ENCODE results near the gene THG1L. TPM values are rescaled to one million over a fixed set of nuclear protein-coding genes. Genes with fewer than 3 reads are reported as not detected.

The THG1L gene
- total and polyA plus RNA-seq, 2 donors from 2014 or later, result 9.8 to 11.7 TPM

DNA sequence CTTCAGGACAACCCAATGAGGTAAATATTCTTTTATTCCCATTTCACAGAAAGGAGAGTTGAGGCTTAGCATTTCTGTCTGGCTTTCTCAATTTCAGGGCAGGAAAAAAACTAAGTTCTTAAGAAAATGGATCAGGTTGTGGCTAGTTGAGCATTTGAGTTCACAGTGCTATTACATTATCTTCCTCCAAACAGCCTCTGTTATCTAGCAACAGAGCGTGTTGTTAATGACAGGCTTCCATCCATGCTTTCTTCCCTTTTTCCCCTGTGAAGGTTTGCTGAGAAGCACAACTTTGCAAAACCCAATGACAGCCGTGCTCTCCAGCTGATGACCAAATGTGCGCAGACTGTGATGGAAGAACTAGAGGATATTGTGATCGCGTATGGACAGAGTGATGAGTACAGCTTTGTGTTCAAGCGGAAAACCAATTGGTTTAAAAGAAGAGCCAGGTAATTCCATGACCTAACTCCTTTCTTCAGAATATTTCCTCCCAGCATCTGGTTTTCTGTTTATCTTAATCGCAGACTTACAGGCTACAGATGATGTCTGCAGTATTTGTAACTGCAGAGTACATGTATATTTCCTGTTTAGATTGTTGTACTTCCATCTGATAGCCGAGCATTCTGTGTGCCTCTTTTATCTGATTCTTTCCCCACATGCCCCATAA, 1.5 kb downstream of the THG1L start:
- no peak for TF ChIP-seq CTCF (IDR thresholded peaks at IDR 0.05; ENCODE audit: borderline replicate concordance, extremely low read depth, insufficient read depth)
- FAIRE-seq (no peak), DNase-seq (no peak)
- no peak overlapping the region for H3K27ac ChIP-seq (ENCODE audit: low read depth in 2 of 2, low read length in 2 of 2)
- no peak overlapping the region for H3K4me3 ChIP-seq (ENCODE audit: low read length in 3 of 3)
- no peak overlapping the region for H3K9ac ChIP-seq (ENCODE audit: low read length in 3 of 3)
- H3K27me3 ChIP-seq (ENCODE audit: control insufficient read depth, insufficient read depth, low read length), result no peaks in the 10 kb centered on the region
- peaks cover 3 to 4% (median 3%) of the 10 kb centered on the region in 3 donors for H3K4me1 ChIP-seq (ENCODE audit: control insufficient read depth in 2 of 3, insufficient read depth in 2 of 3, low read depth in 1 of 3, low read length in 3 of 3)
- intact Hi-C loops (cut with DNase I), result no loop called here
- no peaks in the 10 kb centered on the region for H3K9me3 ChIP-seq (ENCODE audit: control insufficient read depth in 2 of 3, insufficient read depth in 1 of 3, low read length in 3 of 3)
- H3K36me3 ChIP-seq (ENCODE audit: control insufficient read depth in 2 of 3, insufficient read depth in 3 of 3, low read length in 3 of 3), result peaks cover 0 to 4% (median 4%) of the 10 kb centered on the region in 3 donors

- Histone ChIP-seq H3K4me3 (ENCODE audit: low read length in 3 of 3) (no peak overlapping the region), H3K27me3 (ENCODE audit: control insufficient read depth, insufficient read depth, low read length) (no peaks in the 10 kb centered on the region), H3K4me1 (ENCODE audit: control insufficient read depth in 2 of 3, insufficient read depth in 2 of 3, low read depth in 1 of 3, low read length in 3 of 3) (peaks cover 3 to 4% (median 3%) of the 10 kb centered on the region in 3 donors), H3K27ac (ENCODE audit: low read depth in 2 of 2, low read length in 2 of 2) (no peak overlapping the region), H3K36me3 (ENCODE audit: control insufficient read depth in 2 of 3, insufficient read depth in 3 of 3, low read length in 3 of 3) (peaks cover 3 to 4% (median 4%) of the 10 kb centered on the region in 3 donors), H3K9ac (ENCODE audit: low read length in 3 of 3) (no peak overlapping the region), H3K9me3 (ENCODE audit: control insufficient read depth in 2 of 3, insufficient read depth in 1 of 3, low read length in 3 of 3) (no peaks in the 10 kb centered on the region)
- DNase-seq (no peak), FAIRE-seq (no peak)
- intact Hi-C loops (cut with DNase I), result no loop called here
- TF ChIP-seq CTCF (IDR thresholded peaks at IDR 0.05; ENCODE audit: borderline replicate concordance, extremely low read depth, insufficient read depth), result no peak
These were observed 3.2 kb downstream of the THG1L start for GRCh38 chr5:157734436-157734835.

DNA sequence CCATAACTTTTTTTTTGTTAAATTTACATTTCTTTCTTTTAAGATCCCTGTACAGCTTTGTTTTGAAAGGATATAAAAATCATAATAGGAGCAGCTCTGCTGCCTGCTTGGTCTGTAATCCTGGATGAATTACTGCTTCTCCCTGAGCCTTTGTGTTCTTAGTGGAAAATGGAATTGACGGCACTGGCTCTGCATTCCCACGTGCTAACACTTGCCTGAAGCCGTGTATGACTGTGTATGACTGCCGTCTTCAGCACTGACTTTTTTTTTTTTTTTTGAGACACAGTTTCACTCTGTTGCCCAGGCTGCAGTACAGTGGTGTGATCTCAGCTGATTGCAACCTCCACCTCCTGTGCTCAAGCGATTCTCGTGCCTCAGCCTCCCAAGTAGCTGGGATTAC, 4.8 kb downstream of the THG1L start:
- intact Hi-C loops (cut with DNase I), result no loop called here
- no peak for TF ChIP-seq CTCF (IDR thresholded peaks at IDR 0.05; ENCODE audit: borderline replicate concordance, extremely low read depth, insufficient read depth)
- Histone ChIP-seq H3K27me3 (ENCODE audit: control insufficient read depth, insufficient read depth, low read length) (no peaks in the 10 kb centered on the region), H3K27ac (ENCODE audit: low read depth in 2 of 2, low read length in 2 of 2) (no peak overlapping the region), H3K9me3 (ENCODE audit: control insufficient read depth in 2 of 3, insufficient read depth in 1 of 3, low read length in 3 of 3) (no peaks in the 10 kb centered on the region), H3K4me3 (ENCODE audit: low read length in 3 of 3) (no peak overlapping the region), H3K9ac (ENCODE audit: low read length in 3 of 3) (no peak overlapping the region), H3K4me1 (ENCODE audit: control insufficient read depth in 2 of 3, insufficient read depth in 2 of 3, low read depth in 1 of 3, low read length in 3 of 3) (peaks cover 3 to 4% (median 3%) of the 10 kb centered on the region in 3 donors), H3K36me3 (ENCODE audit: control insufficient read depth in 2 of 3, insufficient read depth in 3 of 3, low read length in 3 of 3) (peaks cover 3 to 8% (median 4%) of the 10 kb centered on the region in 3 donors)
- FAIRE-seq (no peak), DNase-seq (no peak)

All from kidney (tissue), 14 donors.